GM18505 (cell line): ENCODE results near the gene SPATA12.
"Not testable (repeated sequence)": the region's sequence is repeated elsewhere in the genome, so short reads cannot be mapped to it uniquely, and the experiment has no call there.

Source experiments
- ATAC-seq: cut with Tn5 transposase; IDR thresholded peaks from one replicate; pipeline ENCODE4 v1.9.1; 2021; ENCODE audit not compliant: unreplicated experiment
- POLR2A ChIP-seq: IDR thresholded peaks from 4 replicates; pipeline ENCODE4 v1.6.1; 2011; ENCODE audit warnings: borderline replicate concordance; ENCODE audit not compliant: insufficient read depth, insufficient read length; ENCODE audit errors: extremely low read depth

SPATA12 gene

DNA sequence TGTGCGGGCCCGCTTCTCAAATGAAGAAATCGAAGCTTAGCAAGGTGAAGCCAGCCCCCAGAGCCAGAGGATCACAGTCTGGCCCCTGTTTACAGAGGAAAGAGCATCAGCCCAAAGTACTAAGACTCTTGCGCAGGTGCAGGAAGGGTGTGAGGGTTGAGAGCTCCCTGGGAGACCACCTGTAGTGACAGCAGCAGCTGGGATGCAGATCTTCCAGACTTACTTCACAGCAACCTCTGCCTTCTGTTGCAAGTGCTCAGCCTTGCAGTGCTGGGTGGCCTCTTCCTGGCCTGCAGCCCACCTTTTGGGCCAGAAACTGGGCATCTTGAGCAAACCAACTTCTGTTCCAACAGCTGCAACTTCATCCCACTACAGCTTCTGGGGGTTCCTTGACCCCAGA, 19.7 kb downstream of the SPATA12 start:
- ATAC-seq = no peak
- TF ChIP-seq POLR2A = no peak

GRCh38 chr3:57081173-57081572, 20.7 kb downstream of the SPATA12 start:
- TF ChIP-seq POLR2A = no peak
- no peak for ATAC-seq

GRCh38 chr3:57082481-57082880, 22.0 kb downstream of the SPATA12 start:
- no peak for ATAC-seq
- TF ChIP-seq POLR2A = no peak

DNA sequence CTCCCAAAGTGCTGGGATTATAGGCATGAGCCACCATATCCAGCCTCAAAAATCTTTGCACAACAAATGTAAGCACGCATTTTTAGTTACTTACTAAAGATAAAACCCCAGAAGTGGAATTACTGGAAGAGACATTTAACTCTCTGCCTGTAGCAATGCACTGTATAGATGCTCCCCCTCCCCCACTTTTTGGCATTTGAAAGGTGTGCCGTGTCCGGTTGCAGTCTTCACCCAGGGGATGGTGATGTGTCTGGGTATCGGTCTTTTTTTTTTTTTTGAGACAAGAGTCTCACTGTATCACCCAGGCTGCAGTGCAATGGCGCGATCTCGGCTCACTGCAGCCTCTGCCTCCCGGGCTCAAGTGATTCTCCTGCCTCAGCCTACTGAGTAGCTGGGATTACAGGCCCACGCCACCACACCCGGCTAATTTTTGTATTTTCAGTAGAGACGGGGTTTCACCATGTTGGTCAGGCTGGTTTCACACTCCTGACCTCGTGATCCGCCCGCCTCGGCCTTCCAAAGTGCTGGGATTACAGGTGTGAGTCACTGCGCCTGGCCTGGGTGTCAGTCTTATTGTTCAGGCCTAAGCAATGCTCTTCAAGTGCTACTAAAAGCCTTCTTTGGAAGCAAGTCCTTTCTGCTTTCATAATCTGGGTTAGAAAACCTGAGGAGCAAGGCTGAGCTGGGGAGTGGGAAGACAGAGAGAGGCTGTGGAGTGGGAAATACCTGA, 23.0 kb downstream of the SPATA12 start:
- ATAC-seq = not testable (repeated sequence)

DNA sequence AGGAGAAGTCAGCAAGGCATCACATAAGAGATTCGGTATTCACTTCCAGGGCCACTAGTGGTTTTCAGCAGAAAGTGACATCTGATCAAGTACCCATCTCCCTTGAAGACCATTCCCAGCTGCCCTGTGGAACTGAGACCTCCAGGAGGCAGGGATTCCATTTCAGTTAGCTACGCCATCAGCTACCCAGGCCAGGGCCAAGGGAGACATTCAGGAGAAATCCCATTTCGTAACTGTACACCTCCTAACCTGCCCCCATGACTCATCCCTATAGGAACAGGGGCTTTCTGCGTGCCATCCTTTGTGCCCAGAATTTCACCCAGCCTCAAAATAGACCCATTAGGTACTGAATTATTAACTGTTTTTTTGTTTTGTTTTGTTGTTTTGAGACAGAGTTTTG, 24.7 kb downstream of the SPATA12 start:
- no peak for TF ChIP-seq POLR2A
- no peak for ATAC-seq

- no peak for TF ChIP-seq POLR2A
- no peak for ATAC-seq
Measured at GRCh38 chr3:57086201-57086600, 25.7 kb downstream of the SPATA12 start.

- ATAC-seq = no peak
- no peak for TF ChIP-seq POLR2A
Measured at GRCh38 chr3:57087361-57088092, 27.1 kb downstream of the SPATA12 start.

DNA sequence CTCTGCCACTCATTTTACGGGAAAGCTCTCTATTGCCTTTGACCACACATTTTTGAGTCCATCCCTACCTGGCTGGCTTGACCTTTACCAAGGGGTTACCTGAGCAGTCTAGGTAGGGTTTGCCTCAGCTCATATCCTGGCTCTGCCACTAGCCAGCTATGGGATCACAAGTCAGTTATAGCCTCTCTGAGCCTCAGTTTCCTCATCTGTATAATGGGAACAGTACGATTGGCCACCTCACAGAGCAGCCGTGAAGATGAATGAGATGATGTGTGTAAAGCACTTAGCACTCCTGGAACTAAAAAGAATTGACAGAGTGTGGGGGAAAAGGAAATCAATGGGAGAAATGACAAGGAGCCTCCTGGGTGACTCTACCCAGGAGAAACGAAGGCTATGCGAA, 28.0 kb downstream of the SPATA12 start:
- no peak for ATAC-seq
- TF ChIP-seq POLR2A = no peak

GRCh38 chr3:57089043-57089442, 28.6 kb downstream of the SPATA12 start:
- no peak for TF ChIP-seq POLR2A
- ATAC-seq = no peak

- no peak for ATAC-seq
- TF ChIP-seq POLR2A = no peak
Measured at GRCh38 chr3:57091521-57092273, 31.2 kb downstream of the SPATA12 start.

GRCh38 chr3:57093489-57093888, 33.0 kb downstream of the SPATA12 start:
- TF ChIP-seq POLR2A = no peak
- ATAC-seq = no peak

- ATAC-seq = no peak
- TF ChIP-seq POLR2A = no peak
Measured at GRCh38 chr3:57093971-57094535, 33.6 kb downstream of the SPATA12 start.

- no peak for TF ChIP-seq POLR2A
- ATAC-seq = no peak
Measured at GRCh38 chr3:57094575-57094974, 34.1 kb downstream of the SPATA12 start.

- TF ChIP-seq POLR2A = no peak
- no peak for ATAC-seq
Measured at GRCh38 chr3:57095363-57095762, 34.9 kb downstream of the SPATA12 start.

DNA sequence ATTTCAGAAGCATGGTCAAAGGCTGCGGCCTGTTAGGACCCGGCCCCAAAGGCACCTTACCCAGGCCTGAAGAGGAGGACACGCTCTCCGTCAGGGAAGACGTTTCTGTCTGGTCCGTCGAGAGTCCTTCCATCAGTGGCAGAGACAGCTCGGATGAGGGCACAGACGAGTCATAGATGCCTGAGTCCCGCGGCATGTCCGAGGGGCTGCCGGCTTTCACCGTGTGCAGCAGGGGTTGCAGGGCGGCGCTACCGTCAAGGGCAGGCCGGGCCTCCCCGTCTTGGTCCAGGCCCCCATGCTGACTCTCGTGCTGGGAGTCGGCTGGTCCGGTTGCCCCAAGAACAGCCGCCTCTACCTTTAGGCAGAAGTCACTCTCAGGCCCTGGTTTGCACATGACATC, 37.1 kb downstream of the SPATA12 start:
- no peak for TF ChIP-seq POLR2A

More for the DNA sequence above, 37.1 kb downstream of the SPATA12 start:
- ATAC-seq = no peak
